ENCODE measurements around the gene MAGI3. TPM values are rescaled to one million over a fixed set of nuclear protein-coding genes. Genes with fewer than 3 reads are reported as not detected.

Gene MAGI3
- polyA plus RNA-seq, 1 donor from 2014 or later, result 10.8 TPM

- Histone ChIP-seq H3K4me2 (ENCODE audit: low read length) (peak overlapping the region; percentile 76), H3K9ac (ENCODE audit: low read length) (no peak overlapping the region), H2AFZ (ENCODE audit: low read depth, low read length) (no peak overlapping the region), H3K9me2 (ENCODE audit: insufficient read depth, low read length) (no peaks in the 10 kb centered on the region), H3K27me3 (ENCODE audit: insufficient read depth, low read depth, low read length) (no peaks in the 10 kb centered on the region), H3K4me3 (ENCODE audit: low read length) (peak overlapping the region; percentile 86), H4K20me1 (ENCODE audit: insufficient read depth) (peaks cover 4% of the 10 kb centered on the region), H3F3A (ENCODE audit: insufficient read depth, low read length, poor library complexity, severe bottlenecking) (no peaks in the 10 kb centered on the region), H3K79me2 (replicated peaks; ENCODE audit: insufficient read depth, low read length) (peaks cover 69% of the 10 kb centered on the region), H3K27ac (ENCODE audit: low read length) (no peak overlapping the region), H3K36me3 (ENCODE audit: insufficient read depth, low read length) (no peaks in the 10 kb centered on the region), H3K9me3 (ENCODE audit: low read length) (no peaks in the 10 kb centered on the region)
- TF ChIP-seq TAF1 (IDR thresholded peaks at IDR 0.05; ENCODE audit: low read depth) (no peak), EZH2 (IDR thresholded peaks at IDR 0.05; ENCODE audit: borderline replicate concordance, insufficient read depth, low read length, poor library complexity, severe bottlenecking) (no peak), POLR2AphosphoS5 (IDR thresholded peaks at IDR 0.05) (no peak), MXI1 (conservative IDR thresholded peaks at IDR 0.05; ENCODE audit: poor library complexity, severe bottlenecking) (no peak), SMC3 (conservative IDR thresholded peaks at IDR 0.05; ENCODE audit: poor library complexity) (no peak), RAD21 (conservative IDR thresholded peaks at IDR 0.05) (no peak), EP300 (conservative IDR thresholded peaks at IDR 0.05; ENCODE audit: poor library complexity, severe bottlenecking) (no peak)
- TF ChIP-seq, protein P1, sequence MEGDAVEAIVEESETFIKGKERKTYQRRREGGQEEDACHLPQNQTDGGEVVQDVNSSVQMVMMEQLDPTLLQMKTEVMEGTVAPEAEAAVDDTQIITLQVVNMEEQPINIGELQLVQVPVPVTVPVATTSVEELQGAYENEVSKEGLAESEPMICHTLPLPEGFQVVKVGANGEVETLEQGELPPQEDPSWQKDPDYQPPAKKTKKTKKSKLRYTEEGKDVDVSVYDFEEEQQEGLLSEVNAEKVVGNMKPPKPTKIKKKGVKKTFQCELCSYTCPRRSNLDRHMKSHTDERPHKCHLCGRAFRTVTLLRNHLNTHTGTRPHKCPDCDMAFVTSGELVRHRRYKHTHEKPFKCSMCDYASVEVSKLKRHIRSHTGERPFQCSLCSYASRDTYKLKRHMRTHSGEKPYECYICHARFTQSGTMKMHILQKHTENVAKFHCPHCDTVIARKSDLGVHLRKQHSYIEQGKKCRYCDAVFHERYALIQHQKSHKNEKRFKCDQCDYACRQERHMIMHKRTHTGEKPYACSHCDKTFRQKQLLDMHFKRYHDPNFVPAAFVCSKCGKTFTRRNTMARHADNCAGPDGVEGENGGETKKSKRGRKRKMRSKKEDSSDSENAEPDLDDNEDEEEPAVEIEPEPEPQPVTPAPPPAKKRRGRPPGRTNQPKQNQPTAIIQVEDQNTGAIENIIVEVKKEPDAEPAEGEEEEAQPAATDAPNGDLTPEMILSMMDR (IDR thresholded peaks at IDR 0.05; ENCODE audit: poor library complexity, severe bottlenecking), result no peak
- TF ChIP-seq, protein P2, sequence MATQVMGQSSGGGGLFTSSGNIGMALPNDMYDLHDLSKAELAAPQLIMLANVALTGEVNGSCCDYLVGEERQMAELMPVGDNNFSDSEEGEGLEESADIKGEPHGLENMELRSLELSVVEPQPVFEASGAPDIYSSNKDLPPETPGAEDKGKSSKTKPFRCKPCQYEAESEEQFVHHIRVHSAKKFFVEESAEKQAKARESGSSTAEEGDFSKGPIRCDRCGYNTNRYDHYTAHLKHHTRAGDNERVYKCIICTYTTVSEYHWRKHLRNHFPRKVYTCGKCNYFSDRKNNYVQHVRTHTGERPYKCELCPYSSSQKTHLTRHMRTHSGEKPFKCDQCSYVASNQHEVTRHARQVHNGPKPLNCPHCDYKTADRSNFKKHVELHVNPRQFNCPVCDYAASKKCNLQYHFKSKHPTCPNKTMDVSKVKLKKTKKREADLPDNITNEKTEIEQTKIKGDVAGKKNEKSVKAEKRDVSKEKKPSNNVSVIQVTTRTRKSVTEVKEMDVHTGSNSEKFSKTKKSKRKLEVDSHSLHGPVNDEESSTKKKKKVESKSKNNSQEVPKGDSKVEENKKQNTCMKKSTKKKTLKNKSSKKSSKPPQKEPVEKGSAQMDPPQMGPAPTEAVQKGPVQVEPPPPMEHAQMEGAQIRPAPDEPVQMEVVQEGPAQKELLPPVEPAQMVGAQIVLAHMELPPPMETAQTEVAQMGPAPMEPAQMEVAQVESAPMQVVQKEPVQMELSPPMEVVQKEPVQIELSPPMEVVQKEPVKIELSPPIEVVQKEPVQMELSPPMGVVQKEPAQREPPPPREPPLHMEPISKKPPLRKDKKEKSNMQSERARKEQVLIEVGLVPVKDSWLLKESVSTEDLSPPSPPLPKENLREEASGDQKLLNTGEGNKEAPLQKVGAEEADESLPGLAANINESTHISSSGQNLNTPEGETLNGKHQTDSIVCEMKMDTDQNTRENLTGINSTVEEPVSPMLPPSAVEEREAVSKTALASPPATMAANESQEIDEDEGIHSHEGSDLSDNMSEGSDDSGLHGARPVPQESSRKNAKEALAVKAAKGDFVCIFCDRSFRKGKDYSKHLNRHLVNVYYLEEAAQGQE (IDR thresholded peaks at IDR 0.05; ENCODE audit: borderline replicate concordance), result no peak
Measured at GRCh38 chr1:113394043-113394862, 3.9 kb downstream of the MAGI3 start.

DNA sequence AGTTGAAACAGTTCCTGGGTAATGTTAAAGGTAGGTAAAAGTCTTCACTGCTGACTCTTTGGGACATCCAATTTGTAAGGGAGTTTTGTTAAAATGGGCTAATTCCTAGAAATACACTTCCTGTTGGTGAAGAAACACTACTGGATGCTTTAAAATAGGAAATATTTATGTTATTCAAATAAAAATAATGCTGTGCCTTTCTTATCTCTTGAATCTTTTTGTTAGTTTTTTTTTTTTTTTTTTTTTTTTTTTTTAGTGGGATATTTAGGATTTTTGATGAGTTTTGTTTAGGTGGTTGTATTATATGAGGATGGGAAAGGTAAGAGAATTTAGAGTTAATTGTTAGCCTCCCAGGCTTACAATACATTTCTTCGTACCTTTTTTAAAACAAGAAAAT is 4.5 kb downstream of the MAGI3 start:
- H3K9me3 ChIP-seq (ENCODE audit: low read length), result no peaks in the 10 kb centered on the region
- H3K9ac ChIP-seq (ENCODE audit: low read length), result no peak overlapping the region
- TF ChIP-seq, protein P2 (IDR thresholded peaks at IDR 0.05; ENCODE audit: borderline replicate concordance), result no peak
- TF ChIP-seq MXI1 (conservative IDR thresholded peaks at IDR 0.05; ENCODE audit: poor library complexity, severe bottlenecking), result no peak
- no peak for TF ChIP-seq EP300 (conservative IDR thresholded peaks at IDR 0.05; ENCODE audit: poor library complexity, severe bottlenecking)
- H2AFZ ChIP-seq (ENCODE audit: low read depth, low read length), result no peak overlapping the region
- H3K36me3 ChIP-seq (ENCODE audit: insufficient read depth, low read length), result no peaks in the 10 kb centered on the region
- peaks cover 75% of the 10 kb centered on the region for H3K79me2 ChIP-seq (replicated peaks; ENCODE audit: insufficient read depth, low read length)
- no peaks in the 10 kb centered on the region for H3K9me2 ChIP-seq (ENCODE audit: insufficient read depth, low read length)
- H3F3A ChIP-seq (ENCODE audit: insufficient read depth, low read length, poor library complexity, severe bottlenecking), result no peaks in the 10 kb centered on the region
- H3K27me3 ChIP-seq (ENCODE audit: insufficient read depth, low read depth, low read length), result no peaks in the 10 kb centered on the region
- H3K4me3 ChIP-seq (ENCODE audit: low read length), result no peak overlapping the region
- H4K20me1 ChIP-seq (ENCODE audit: insufficient read depth), result peaks cover 4% of the 10 kb centered on the region
- no peak overlapping the region for H3K27ac ChIP-seq (ENCODE audit: low read length)
- no peak overlapping the region for H3K4me2 ChIP-seq (ENCODE audit: low read length)

All from neural cell (in vitro differentiated cells).